Stimulated activated CD4-positive, alpha-beta T cell treated with anti-CD3 and anti-CD28 coated beads, TNF-alpha, amount 100 ng/mL, for 1 hour (primary cell): ENCODE results near the gene AHDC1.
"Not testable (repeated sequence)": the region's sequence is repeated elsewhere in the genome, so short reads cannot be mapped to it uniquely, and the experiment has no call there.

Experiments used
- DNase-seq, 3 donors: peaks; one replicate each; pipeline ENCODE4 v3.0.0-alpha.2; 2020; ENCODE audit warnings: low read depth in 3 of 3, low spot score in 1 of 3

AHDC1 gene

GRCh38 chr1:27519331-27520258 lies 84.3 kb downstream of the AHDC1 start:
- DNase-seq: no peak

GRCh38 chr1:27518808-27519207 lies 85.1 kb downstream of the AHDC1 start:
- no peak for DNase-seq

GRCh38 chr1:27517907-27518718 lies 85.8 kb downstream of the AHDC1 start:
- no peak for DNase-seq

GRCh38 chr1:27517301-27517700 lies 86.6 kb downstream of the AHDC1 start:
- DNase-seq: no peak

- no peak for DNase-seq
These were observed 88.3 kb downstream of the AHDC1 start for GRCh38 chr1:27515626-27516025.

GRCh38 chr1:27513958-27514357 lies 90.0 kb downstream of the AHDC1 start:
- no peak for DNase-seq

- no peak for DNase-seq
These were observed 90.4 kb downstream of the AHDC1 start for GRCh38 chr1:27513528-27513927.

- DNase-seq: no peak
These were observed 94.5 kb downstream of the AHDC1 start for GRCh38 chr1:27509127-27510080.

GRCh38 chr1:27507960-27508665 lies 95.8 kb downstream of the AHDC1 start:
- no peak for DNase-seq

GRCh38 chr1:27506703-27507102 lies 97.2 kb downstream of the AHDC1 start:
- no peak for DNase-seq

- no peak for DNase-seq
These were observed 98.6 kb downstream of the AHDC1 start for GRCh38 chr1:27505420-27505680.

GRCh38 chr1:27504588-27505419 lies 99.1 kb downstream of the AHDC1 start:
- DNase-seq: no peak

- DNase-seq: no peak
These were observed 99.9 kb downstream of the AHDC1 start for GRCh38 chr1:27503844-27504587.

- no peak for DNase-seq
These were observed 100.9 kb downstream of the AHDC1 start for GRCh38 chr1:27503033-27503432.

- not testable (repeated sequence) for DNase-seq
These were observed 102.8 kb downstream of the AHDC1 start for GRCh38 chr1:27501159-27501558.

GRCh38 chr1:27499142-27499541 lies 104.8 kb downstream of the AHDC1 start:
- DNase-seq: no peak

- DNase-seq: no peak
These were observed 107.3 kb downstream of the AHDC1 start for GRCh38 chr1:27496604-27497155.

- DNase-seq: no peak
These were observed 111.1 kb downstream of the AHDC1 start for GRCh38 chr1:27492796-27493195.
